GM06990 (cell line): Measurements from ENCODE around the gene SUPT20HL1.
"Not testable (repeated sequence)": the region's sequence is repeated elsewhere in the genome, so short reads cannot be mapped to it uniquely, and the experiment has no call there.

Experiments
- DNase-seq: peaks from one replicate; pipeline ENCODE4 v3.0.0-alpha.2; 2011; ENCODE audit not compliant: insufficient read length; ENCODE audit errors: extremely low read depth
- H3K27me3 ChIP-seq: replicated peaks from 2 replicates; pipeline ENCODE4 v1.6.0; 2011; ENCODE audit warnings: low read length; ENCODE audit not compliant: control insufficient read depth, insufficient read depth
- H3K36me3 ChIP-seq: 2 replicates; pipeline ENCODE4 v1.5.1; 2011; ENCODE audit warnings: low read length; ENCODE audit not compliant: control insufficient read depth, insufficient read depth
- H3K4me3 ChIP-seq: replicated peaks from 2 replicates; pipeline ENCODE4 v1.5.1; 2011; ENCODE audit warnings: low read depth, mild to moderate bottlenecking, control low read depth, low read length
- CTCF ChIP-seq: IDR thresholded peaks from 2 replicates; pipeline ENCODE4 v1.5.1; 2011; ENCODE audit warnings: low read length, control low read depth, mild to moderate bottlenecking, inconsistent platforms; ENCODE audit not compliant: insufficient read depth, poor library complexity, severe bottlenecking

Gene SUPT20HL1

DNA sequence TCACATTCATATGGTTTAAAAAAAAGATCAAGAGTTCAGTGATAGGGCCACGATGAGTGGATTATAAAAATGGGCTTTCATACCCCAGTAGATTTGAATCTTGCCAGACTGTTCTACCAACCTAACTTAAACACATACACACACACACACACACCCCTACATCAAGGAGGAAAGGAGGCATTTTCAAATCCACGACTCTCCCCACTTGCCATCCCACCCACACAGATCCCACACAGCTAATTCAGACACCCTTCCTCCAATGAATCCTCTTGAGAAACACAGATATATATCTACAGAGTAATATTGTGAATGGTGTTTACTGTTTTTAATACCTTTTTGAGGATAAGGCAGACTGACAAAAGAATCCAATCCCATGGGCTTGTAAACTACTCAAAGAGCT, 16.8 kb downstream of the SUPT20HL1 start:
- DNase-seq = no peak
- TF ChIP-seq CTCF = no peak
- Histone ChIP-seq H3K4me3 (no peak overlapping the region), H3K27me3 (no peaks in the 10 kb centered on the region), H3K36me3 (no peaks in the 10 kb centered on the region)

DNA sequence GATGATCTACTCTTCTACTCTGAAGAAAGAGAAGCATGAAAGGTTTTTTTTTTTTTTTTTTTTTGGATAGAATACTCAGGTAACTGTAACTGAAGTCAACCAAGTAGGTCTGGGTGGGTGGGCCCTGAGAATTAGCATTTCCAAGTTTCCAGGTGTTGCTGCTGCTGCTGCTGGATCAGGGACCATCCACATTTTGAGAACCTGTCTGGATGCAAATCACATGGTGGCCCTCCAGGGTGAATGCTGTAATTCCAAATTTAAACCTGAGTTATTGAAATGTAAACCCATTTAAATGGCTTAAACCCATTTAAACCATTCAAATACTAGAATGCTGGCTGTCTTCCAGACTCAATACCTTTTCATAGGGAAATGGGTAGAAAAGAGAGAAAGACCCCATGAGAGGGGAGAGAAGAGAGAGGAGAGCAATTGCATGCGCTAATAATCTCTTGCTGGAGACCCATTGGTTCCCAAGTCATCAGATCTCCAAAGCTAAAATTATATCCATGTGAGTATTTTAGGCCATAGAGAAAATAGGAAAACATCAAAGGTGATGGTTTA, 17.6 kb downstream of the SUPT20HL1 start:
- Histone ChIP-seq H3K4me3 (no peak overlapping the region), H3K36me3 (no peaks in the 10 kb centered on the region), H3K27me3 (no peaks in the 10 kb centered on the region)
- no peak for TF ChIP-seq CTCF
- DNase-seq = no peak

DNA sequence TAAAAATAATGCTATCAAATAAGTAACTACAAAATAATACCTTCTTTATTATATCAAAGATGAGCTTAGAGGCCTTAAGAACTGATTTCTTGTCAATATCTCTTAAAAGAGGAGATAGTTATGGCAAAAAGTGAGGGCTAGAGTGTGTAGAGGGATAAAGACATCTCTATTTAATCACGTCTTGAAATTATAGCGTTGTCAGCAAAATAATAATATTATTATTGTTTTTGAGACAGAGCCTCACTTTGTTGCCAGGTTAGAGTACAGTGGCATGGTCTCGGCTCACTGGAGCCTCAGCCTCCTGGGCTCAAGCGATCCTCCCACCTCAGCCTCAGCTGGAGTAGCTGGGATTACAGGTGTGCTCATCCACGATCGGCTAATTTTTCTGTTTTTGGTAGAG, 18.3 kb downstream of the SUPT20HL1 start:
- no peak for TF ChIP-seq CTCF
- Histone ChIP-seq H3K36me3 (no peaks in the 10 kb centered on the region), H3K4me3 (no peak overlapping the region), H3K27me3 (no peaks in the 10 kb centered on the region)
- no peak for DNase-seq

- no peak overlapping the region for H3K4me3 ChIP-seq
- H3K27me3 ChIP-seq = no peaks in the 10 kb centered on the region
- TF ChIP-seq CTCF = no peak
- H3K36me3 ChIP-seq = no peaks in the 10 kb centered on the region
- DNase-seq = no peak
Measured at GRCh38 chrX:24380262-24381187, 20.1 kb downstream of the SUPT20HL1 start.

GRCh38 chrX:24382315-24382714, 21.9 kb downstream of the SUPT20HL1 start:
- not testable (repeated sequence) for H3K4me3 ChIP-seq, H3K36me3 ChIP-seq, H3K27me3 ChIP-seq, DNase-seq

GRCh38 chrX:24387724-24388123, 27.3 kb downstream of the SUPT20HL1 start:
- TF ChIP-seq CTCF = no peak
- peaks cover 2% of the 10 kb centered on the region; the same call in 1 of the 2 replicates for H3K27me3 ChIP-seq
- DNase-seq = no peak

More at GRCh38 chrX:24387724-24388123, 27.3 kb downstream of the SUPT20HL1 start:
- H3K36me3 ChIP-seq = no peaks in the 10 kb centered on the region
- H3K4me3 ChIP-seq = no peak overlapping the region
